ENCODE data around the gene KLHL40.

The KLHL40 gene

GRCh38 chr3:42670670-42671069, 14.7 kb upstream of the KLHL40 start:
- no peak for DNase-seq

- DNase-seq = no peak
These were observed 12.8 kb upstream of the KLHL40 start for GRCh38 chr3:42672515-42672914.

GRCh38 chr3:42673082-42673481, 12.3 kb upstream of the KLHL40 start:
- DNase-seq = no peak

- DNase-seq = no peak
These were observed 11.2 kb upstream of the KLHL40 start for GRCh38 chr3:42674146-42674545.

GRCh38 chr3:42675909-42676308, 9.4 kb upstream of the KLHL40 start:
- DNase-seq = no peak

- no peak for DNase-seq
These were observed 6.9 kb upstream of the KLHL40 start for GRCh38 chr3:42678447-42678846.

GRCh38 chr3:42680271-42680670, 5.1 kb upstream of the KLHL40 start:
- DNase-seq = no peak

GRCh38 chr3:42680806-42681205, 4.5 kb upstream of the KLHL40 start:
- DNase-seq = no peak

GRCh38 chr3:42681361-42682038, 3.8 kb upstream of the KLHL40 start:
- no peak for DNase-seq

GRCh38 chr3:42682301-42683070, 2.9 kb upstream of the KLHL40 start:
- no peak for DNase-seq

GRCh38 chr3:42683875-42684598, 1.3 kb upstream of the KLHL40 start:
- no peak for DNase-seq

GRCh38 chr3:42684632-42685362, 540 bp upstream of the KLHL40 start:
- no peak for DNase-seq

- DNase-seq = no peak
These were observed 819 bp downstream of the KLHL40 start for GRCh38 chr3:42685891-42686820.

- no peak for DNase-seq
These were observed 1.7 kb downstream of the KLHL40 start for GRCh38 chr3:42686832-42687650.

- no peak for DNase-seq
These were observed 2.7 kb downstream of the KLHL40 start for GRCh38 chr3:42688016-42688415.

- no peak for DNase-seq
These were observed 3.4 kb downstream of the KLHL40 start for GRCh38 chr3:42688487-42689420.

GRCh38 chr3:42689421-42690014, 4.2 kb downstream of the KLHL40 start:
- no peak for DNase-seq

GRCh38 chr3:42690191-42690590, 4.9 kb downstream of the KLHL40 start:
- no peak for DNase-seq
